Breast epithelium (tissue), 4 donors: Measurements from ENCODE around the gene FHAD1. TPM values are rescaled to one million over a fixed set of nuclear protein-coding genes. Genes with fewer than 3 reads are reported as not detected.

Source experiments
- DNase-seq, 2 donors: peaks; one replicate each; pipeline ENCODE4 v3.0.0-alpha.2; 2019; ENCODE audit warnings: low spot score in 2 of 2
- H3K27ac ChIP-seq, 2 donors: fragments of 200-600 bp; sonication (generic) in 1 of 2; one replicate each; pipeline ENCODE4 v1.5.1; 2016 to 2019; ENCODE audit warnings: mild to moderate bottlenecking in 1 of 2
- H3K27me3 ChIP-seq, 2 donors: fragments of 200-600 bp; sonication (generic) in 1 of 2; one replicate each; pipeline versions ENCODE4 v1.5.1 to v1.6.0; 2017 to 2019; ENCODE audit warnings: control low read depth in 1 of 2, mild to moderate bottlenecking in 1 of 2
- H3K36me3 ChIP-seq: fragments of 200-600 bp; one replicate; pipeline ENCODE4 v1.5.1; 2019
- H3K4me1 ChIP-seq, 2 donors: fragments of 200-600 bp; sonication (generic); one replicate each; pipeline ENCODE4 v1.5.1; 2016 to 2019; ENCODE audit warnings: control low read depth in 1 of 2
- H3K4me3 ChIP-seq, 3 donors: fragments of 200-600 bp; sonication (generic); 1 replicate in 2 of 3; 2 replicates in 1 of 3; pipeline ENCODE4 v1.5.1; 2016 to 2019; ENCODE audit warnings: mild to moderate bottlenecking in 3 of 3, moderate library complexity in 2 of 3
- H3K9me3 ChIP-seq, 2 donors: fragments of 200-600 bp; sonication (generic) in 1 of 2; one replicate each; pipeline ENCODE4 v1.5.1; 2016 to 2019; ENCODE audit warnings: control low read depth in 1 of 2
- CTCF ChIP-seq, 3 donors: fragments of 450-650 bp; IDR thresholded peaks; one replicate each; pipeline ENCODE4 v1.5.1; 2016 to 2017; ENCODE audit warnings: antibody characterized with exemption in 3 of 3, mild to moderate bottlenecking in 3 of 3, moderate library complexity in 3 of 3
- POLR2A ChIP-seq: fragments of 450-650 bp; IDR thresholded peaks from one replicate; pipeline ENCODE4 v1.6.1; 2016; ENCODE audit warnings: antibody characterized with exemption, mild to moderate bottlenecking, moderate library complexity
- POLR2AphosphoS5 ChIP-seq, 3 donors: sonication (generic); formaldehyde crosslinking; IDR thresholded peaks; one replicate each; pipeline ENCODE4 v1.6.1; 2017; ENCODE audit warnings: antibody characterized with exemption in 3 of 3
- intact Hi-C: fragments of 100-400 bp; cut with DNase I; formaldehyde crosslinking; loops from one replicate; pipeline ENCODE4 v1.15.1; 2023; ENCODE audit warnings: low total_unique reads
- total RNA-seq, 3 donors: library from RNA; depleted of rRNA; stranded (reverse); fragments of >200 nt; gene quantifications; one replicate each; pipeline ENCODE4 v1.1.0, GENCODE V29; 2016

Gene FHAD1
- total RNA-seq, 3 donors from 2014 or later, result 1.0 to 2.3 TPM; not detected in 1

- H3K4me1 ChIP-seq, result no peaks in the 10 kb centered on the region
- DNase-seq, result no peak
- no peaks in the 10 kb centered on the region for H3K27me3 ChIP-seq
- TF ChIP-seq CTCF (IDR thresholded peaks at IDR 0.05) (no peak), POLR2A (no peak), POLR2AphosphoS5 (IDR thresholded peaks at IDR 0.05) (no peak)
- no peak overlapping the region for H3K27ac ChIP-seq
- no peaks in the 10 kb centered on the region for H3K36me3 ChIP-seq
- no peak overlapping the region for H3K4me3 ChIP-seq
- intact Hi-C loops, result no loop called here
- H3K9me3 ChIP-seq, result no peaks in the 10 kb centered on the region
Observed at GRCh38 chr1:15330028-15330427, 83.0 kb downstream of the FHAD1 start.

GRCh38 chr1:15331180-15331579 is 84.2 kb downstream of the FHAD1 start:
- TF ChIP-seq POLR2A, result no peak
- TF ChIP-seq CTCF (IDR thresholded peaks at IDR 0.05), result no peak
- TF ChIP-seq POLR2AphosphoS5 (IDR thresholded peaks at IDR 0.05), result no peak
- Histone ChIP-seq H3K27ac (no peak overlapping the region), H3K9me3 (no peaks in the 10 kb centered on the region), H3K36me3 (no peaks in the 10 kb centered on the region), H3K4me3 (no peak overlapping the region), H3K27me3 (no peaks in the 10 kb centered on the region), H3K4me1 (no peaks in the 10 kb centered on the region)
- DNase-seq, result no peak
- intact Hi-C loops, result no loop called here

- H3K27ac ChIP-seq, result no peak overlapping the region
- TF ChIP-seq CTCF (IDR thresholded peaks at IDR 0.05), result no peak
- no peak for TF ChIP-seq POLR2AphosphoS5 (IDR thresholded peaks at IDR 0.05)
- no peak for TF ChIP-seq POLR2A
- intact Hi-C loops, result no loop called here
- DNase-seq, result no peak
- H3K9me3 ChIP-seq, result no peaks in the 10 kb centered on the region
- H3K4me3 ChIP-seq, result no peak overlapping the region
- H3K4me1 ChIP-seq, result no peaks in the 10 kb centered on the region
- H3K36me3 ChIP-seq, result no peaks in the 10 kb centered on the region
- H3K27me3 ChIP-seq, result no peaks in the 10 kb centered on the region
Observed at GRCh38 chr1:15331734-15332133, 84.7 kb downstream of the FHAD1 start.

GRCh38 chr1:15332525-15332924 is 85.5 kb downstream of the FHAD1 start:
- no peak for DNase-seq
- Histone ChIP-seq H3K27ac (no peak overlapping the region), H3K9me3 (no peaks in the 10 kb centered on the region), H3K4me1 (no peaks in the 10 kb centered on the region), H3K4me3 (no peak overlapping the region), H3K27me3 (no peaks in the 10 kb centered on the region), H3K36me3 (no peaks in the 10 kb centered on the region)
- intact Hi-C loops, result no loop called here
- TF ChIP-seq CTCF (IDR thresholded peaks at IDR 0.05), result no peak
- TF ChIP-seq POLR2AphosphoS5 (IDR thresholded peaks at IDR 0.05), result no peak
- TF ChIP-seq POLR2A, result no peak

- TF ChIP-seq POLR2AphosphoS5 (IDR thresholded peaks at IDR 0.05), result no peak
- TF ChIP-seq CTCF (IDR thresholded peaks at IDR 0.05), result no peak
- no peak for TF ChIP-seq POLR2A
- intact Hi-C loops, result no loop called here
Observed at GRCh38 chr1:15332952-15333715, 86.1 kb downstream of the FHAD1 start.

More at GRCh38 chr1:15332952-15333715, 86.1 kb downstream of the FHAD1 start:
- no peak overlapping the region for H3K27ac ChIP-seq
- no peaks in the 10 kb centered on the region for H3K9me3 ChIP-seq
- no peaks in the 10 kb centered on the region for H3K36me3 ChIP-seq
- no peak for DNase-seq
- H3K27me3 ChIP-seq, result no peaks in the 10 kb centered on the region
- no peaks in the 10 kb centered on the region for H3K4me1 ChIP-seq
- H3K4me3 ChIP-seq, result no peak overlapping the region
